Lower leg skin (tissue), 4 donors: Measurements from ENCODE around the gene UBASH3B. TPM values are rescaled to one million over a fixed set of nuclear protein-coding genes. Genes with fewer than 3 reads are reported as not detected.
"Not testable (repeated sequence)": the region's sequence is repeated elsewhere in the genome, so short reads cannot be mapped to it uniquely, and the experiment has no call there.

ENCODE experiments used
- DNase-seq, 2 donors: peaks; one replicate each; pipeline ENCODE4 v3.0.0-alpha.2; 2019; ENCODE audit warnings: low spot score in 2 of 2
- H3K4me3 ChIP-seq: fragments of 200-600 bp; sonication (generic); 2 replicates; pipeline ENCODE4 v1.5.1; 2017; ENCODE audit warnings: mild to moderate bottlenecking, low read depth; ENCODE audit not compliant: poor library complexity, severe bottlenecking
- CTCF ChIP-seq, 3 donors: fragments of 450-650 bp; IDR thresholded peaks; one replicate each; pipeline ENCODE4 v1.5.1; 2016; ENCODE audit warnings: antibody characterized with exemption in 3 of 3, mild to moderate bottlenecking in 3 of 3, moderate library complexity in 2 of 3
- POLR2A ChIP-seq, 2 donors: fragments of 450-650 bp; IDR thresholded peaks; one replicate each; pipeline ENCODE4 v1.6.1; 2016 to 2017; ENCODE audit warnings: antibody characterized with exemption in 2 of 2, mild to moderate bottlenecking in 1 of 2, moderate library complexity in 1 of 2
- WGBS, 2 donors: methylation state at CpG; one replicate each; pipeline ENCODE4 v1.1.5; 2018; 5-methylcytosine and 5-hydroxymethylcytosine counted together
- intact Hi-C: fragments of 100-400 bp; cut with DNase I; formaldehyde crosslinking; loops from one replicate; pipeline ENCODE4 v1.15.0; 2023; ENCODE audit warnings: low total_unique reads
- total RNA-seq, 4 donors: library from RNA; depleted of rRNA; stranded (reverse); fragments of >200 nt; gene quantifications; one replicate each; pipeline ENCODE4 v1.1.0, GENCODE V29; 2016

The UBASH3B gene
- total RNA-seq, 4 donors from 2014 or later = 14.2 to 58.4 (median 35.6) TPM

- 35 to 37% methylated on average over 8 of the region's 8 CpGs for WGBS, 2 donors
- no peak overlapping the region for H3K4me3 ChIP-seq
- no peak for DNase-seq
- TF ChIP-seq CTCF (IDR thresholded peaks at IDR 0.05) (no peak), POLR2A (IDR thresholded peaks at IDR 0.05) (no peak)
- intact Hi-C loops = no loop called here
Measured at GRCh38 chr11:122816761-122817520, 161.4 kb downstream of the UBASH3B start.

- 91 to 95% methylated on average over 2 of the region's 2 CpGs for WGBS, 2 donors
- intact Hi-C loops = no loop called here
- no peak for DNase-seq
- TF ChIP-seq POLR2A (IDR thresholded peaks at IDR 0.05) (no peak), CTCF (IDR thresholded peaks at IDR 0.05) (no peak)
- no peak overlapping the region for H3K4me3 ChIP-seq
Measured at GRCh38 chr11:122820158-122820557, 164.6 kb downstream of the UBASH3B start.

- no peak for DNase-seq
- no peak for TF ChIP-seq CTCF (IDR thresholded peaks at IDR 0.05)
- no peak overlapping the region for H3K4me3 ChIP-seq
- intact Hi-C loops = no loop called here
Measured at GRCh38 chr11:122821169-122821568, 165.6 kb downstream of the UBASH3B start.

- DNase-seq = no peak
- no peak overlapping the region for H3K4me3 ChIP-seq
- intact Hi-C loops = no loop called here
- TF ChIP-seq POLR2A (IDR thresholded peaks at IDR 0.05) (no peak), CTCF (IDR thresholded peaks at IDR 0.05) (no peak)
- WGBS, 2 donors = 95 to 100% methylated on average over 1 of the region's 1 CpG
Measured at GRCh38 chr11:122822241-122822640, 166.7 kb downstream of the UBASH3B start.

- H3K4me3 ChIP-seq = no peak overlapping the region
- no peak for DNase-seq
- WGBS, 2 donors = 92 to 94% methylated on average over 4 of the region's 4 CpGs
- intact Hi-C loops = no loop called here
- no peak for TF ChIP-seq CTCF (IDR thresholded peaks at IDR 0.05)
- no peak for TF ChIP-seq POLR2A (IDR thresholded peaks at IDR 0.05)
Measured at GRCh38 chr11:122823564-122823963, 168.0 kb downstream of the UBASH3B start.

GRCh38 chr11:122829371-122829770 lies 173.8 kb downstream of the UBASH3B start:
- WGBS, 2 donors = 88 to 94% methylated on average over 6 of the region's 6 CpGs
- H3K4me3 ChIP-seq, intact Hi-C loops, DNase-seq: not testable (repeated sequence)

GRCh38 chr11:122832297-122832696 lies 176.8 kb downstream of the UBASH3B start:
- 86 to 87% methylated on average over 4 of the region's 4 CpGs for WGBS, 2 donors
- DNase-seq, intact Hi-C loops, H3K4me3 ChIP-seq: not testable (repeated sequence)
